Osteocyte (in vitro differentiated cells): ENCODE data around the gene RUNX2. TPM values are rescaled to one million over a fixed set of nuclear protein-coding genes. Genes with fewer than 3 reads are reported as not detected.

ENCODE experiments used
- DNase-seq: peaks from one replicate; pipeline ENCODE4 v3.0.0; 2021; ENCODE audit warnings: mixed read lengths; ENCODE audit not compliant: unreplicated experiment; ENCODE audit errors: extremely low spot score
- H3K27ac Mint-ChIP-seq: one replicate; pipeline ENCODE4 v1.8.0; 2021; ENCODE audit warnings: mild to moderate bottlenecking, mixed read lengths; ENCODE audit not compliant: unreplicated experiment
- H3K27me3 Mint-ChIP-seq: one replicate; pipeline ENCODE4 v1.8.0; 2021; ENCODE audit warnings: mixed read lengths; ENCODE audit not compliant: unreplicated experiment
- H3K36me3 Mint-ChIP-seq: one replicate; pipeline ENCODE4 v1.8.0; 2021; ENCODE audit warnings: mixed read lengths; ENCODE audit not compliant: unreplicated experiment
- H3K4me1 Mint-ChIP-seq: one replicate; pipeline ENCODE4 v1.8.0; 2021; ENCODE audit warnings: mixed read lengths; ENCODE audit not compliant: unreplicated experiment
- H3K4me3 Mint-ChIP-seq: one replicate; pipeline ENCODE4 v1.8.0; 2021; ENCODE audit warnings: mild to moderate bottlenecking, moderate library complexity, mixed read lengths; ENCODE audit not compliant: unreplicated experiment
- H3K9me3 Mint-ChIP-seq: one replicate; pipeline ENCODE4 v1.8.0; 2021; ENCODE audit warnings: mixed read lengths; ENCODE audit not compliant: unreplicated experiment
- total RNA-seq: library from RNA; stranded (reverse); gene quantifications from 2 replicates; pipeline ENCODE4 v1.2.1, GENCODE V29; 2021
- TF ChIP-seq, protein P1 (sequence below): fragments of 200-600 bp; sonication (generic); IDR thresholded peaks from 2 replicates; pipeline ENCODE4 v1.5.0; 2021; ENCODE audit warnings: antibody characterized with exemption, mild to moderate bottlenecking, moderate library complexity

The RUNX2 gene
- total RNA-seq, 1 donor from 2014 or later: 28.1 TPM

DNA sequence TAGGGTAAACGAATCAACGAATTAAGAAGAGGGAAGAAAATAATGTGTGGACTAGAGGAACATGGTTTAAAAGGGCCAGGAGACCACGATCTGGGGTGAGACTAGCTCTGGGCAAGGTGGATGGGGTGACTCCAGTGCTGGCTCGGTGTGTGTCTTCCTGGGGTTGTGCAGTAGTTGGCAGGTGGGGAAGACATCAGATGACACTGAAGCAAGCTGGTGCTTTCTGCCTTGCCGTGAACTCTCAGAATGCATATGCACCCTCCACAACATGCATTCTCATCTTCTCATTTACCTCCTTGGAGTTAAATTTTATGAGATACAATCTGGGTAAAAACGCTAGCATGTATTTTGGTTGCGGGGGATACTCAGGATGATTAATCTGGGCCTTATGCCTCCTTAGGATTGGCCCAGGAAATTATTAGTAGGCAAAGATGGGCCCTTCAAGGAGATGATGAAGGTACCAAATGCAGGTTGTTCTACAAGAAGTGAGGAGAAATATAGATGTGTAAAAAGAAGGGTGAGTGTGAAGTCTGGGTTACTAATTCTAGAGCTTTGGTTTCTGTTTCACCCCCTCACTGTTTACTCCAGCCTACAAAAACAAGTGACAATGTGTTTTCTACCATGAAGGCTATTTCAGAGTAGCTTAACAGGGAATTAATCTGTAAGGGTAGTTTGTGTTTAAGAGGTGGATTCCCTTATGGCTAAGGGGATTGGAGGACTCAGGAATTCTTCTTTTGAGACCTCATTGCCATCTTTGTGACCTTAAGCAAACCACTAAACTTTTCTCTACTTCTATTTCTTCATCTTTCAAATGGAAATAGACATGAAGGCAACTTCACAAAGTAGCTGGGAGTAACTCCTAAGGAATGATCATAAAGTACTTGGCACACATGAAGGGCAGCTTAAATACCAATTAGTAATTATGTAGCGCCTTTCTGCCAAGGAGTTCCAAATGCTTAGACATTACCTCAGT is 120.6 kb downstream of the RUNX2 start:
- Mint-ChIP-seq H3K9me3 (no peaks in the 10 kb centered on the region), H3K4me3 (peak overlapping the region; percentile 28), H3K36me3 (peaks cover 45% of the 10 kb centered on the region), H3K27ac (peak overlapping the region; percentile 54), H3K4me1 (peaks cover 58% of the 10 kb centered on the region), H3K27me3 (no peaks in the 10 kb centered on the region)
- no peak for DNase-seq
- TF ChIP-seq, protein P1, sequence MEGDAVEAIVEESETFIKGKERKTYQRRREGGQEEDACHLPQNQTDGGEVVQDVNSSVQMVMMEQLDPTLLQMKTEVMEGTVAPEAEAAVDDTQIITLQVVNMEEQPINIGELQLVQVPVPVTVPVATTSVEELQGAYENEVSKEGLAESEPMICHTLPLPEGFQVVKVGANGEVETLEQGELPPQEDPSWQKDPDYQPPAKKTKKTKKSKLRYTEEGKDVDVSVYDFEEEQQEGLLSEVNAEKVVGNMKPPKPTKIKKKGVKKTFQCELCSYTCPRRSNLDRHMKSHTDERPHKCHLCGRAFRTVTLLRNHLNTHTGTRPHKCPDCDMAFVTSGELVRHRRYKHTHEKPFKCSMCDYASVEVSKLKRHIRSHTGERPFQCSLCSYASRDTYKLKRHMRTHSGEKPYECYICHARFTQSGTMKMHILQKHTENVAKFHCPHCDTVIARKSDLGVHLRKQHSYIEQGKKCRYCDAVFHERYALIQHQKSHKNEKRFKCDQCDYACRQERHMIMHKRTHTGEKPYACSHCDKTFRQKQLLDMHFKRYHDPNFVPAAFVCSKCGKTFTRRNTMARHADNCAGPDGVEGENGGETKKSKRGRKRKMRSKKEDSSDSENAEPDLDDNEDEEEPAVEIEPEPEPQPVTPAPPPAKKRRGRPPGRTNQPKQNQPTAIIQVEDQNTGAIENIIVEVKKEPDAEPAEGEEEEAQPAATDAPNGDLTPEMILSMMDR: no peak

DNA sequence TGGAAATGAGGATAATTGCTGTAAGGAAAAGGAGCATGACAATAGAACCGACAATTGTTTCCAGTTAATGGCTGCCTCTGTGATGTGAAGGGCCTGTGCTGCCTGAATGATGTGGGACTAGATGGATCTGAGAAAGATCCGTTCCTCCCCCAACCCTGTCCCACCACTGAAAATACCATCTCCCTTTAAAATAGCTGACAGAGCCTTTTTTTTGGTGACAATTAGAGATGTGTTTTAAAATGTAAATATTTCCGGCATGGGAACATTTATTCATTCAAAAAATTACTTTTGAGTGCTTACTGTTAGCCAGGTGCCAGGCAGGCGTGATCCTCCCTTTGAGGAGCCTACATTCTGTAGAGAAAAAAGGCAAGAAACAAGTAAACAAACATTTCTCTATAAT is 122.0 kb downstream of the RUNX2 start:
- TF ChIP-seq, protein P1: no peak
- no peaks in the 10 kb centered on the region for H3K27me3 Mint-ChIP-seq
- no peak overlapping the region for H3K27ac Mint-ChIP-seq
- peaks cover 41% of the 10 kb centered on the region for H3K36me3 Mint-ChIP-seq
- H3K9me3 Mint-ChIP-seq: no peaks in the 10 kb centered on the region
- H3K4me3 Mint-ChIP-seq: no peak overlapping the region
- no peak for DNase-seq
- H3K4me1 Mint-ChIP-seq: peaks cover 56% of the 10 kb centered on the region

DNA sequence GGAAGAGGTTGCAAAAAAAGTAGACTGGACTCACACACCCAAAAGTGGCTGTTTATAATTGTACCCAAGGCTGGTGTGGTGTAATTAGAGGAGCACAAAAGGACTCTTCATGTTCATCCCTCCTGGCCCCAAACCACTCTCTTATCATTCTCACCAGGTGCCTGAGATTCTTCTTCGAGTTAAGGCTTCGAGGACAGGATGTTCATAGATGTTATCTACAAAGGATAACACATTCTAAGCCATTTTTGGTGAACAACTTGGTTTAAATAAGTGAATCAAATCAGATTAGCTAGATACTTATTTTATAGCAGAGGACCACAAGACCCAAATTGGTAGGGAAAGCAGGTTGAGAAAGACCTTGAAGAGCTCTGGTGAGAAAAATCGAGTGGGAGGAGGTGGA is 122.7 kb downstream of the RUNX2 start:
- no peak overlapping the region for H3K4me3 Mint-ChIP-seq
- TF ChIP-seq, protein P1: no peak
- H3K36me3 Mint-ChIP-seq: peaks cover 41% of the 10 kb centered on the region
- H3K4me1 Mint-ChIP-seq: peaks cover 49% of the 10 kb centered on the region
- no peak for DNase-seq
- H3K27ac Mint-ChIP-seq: no peak overlapping the region
- H3K9me3 Mint-ChIP-seq: no peaks in the 10 kb centered on the region
- no peaks in the 10 kb centered on the region for H3K27me3 Mint-ChIP-seq

DNA sequence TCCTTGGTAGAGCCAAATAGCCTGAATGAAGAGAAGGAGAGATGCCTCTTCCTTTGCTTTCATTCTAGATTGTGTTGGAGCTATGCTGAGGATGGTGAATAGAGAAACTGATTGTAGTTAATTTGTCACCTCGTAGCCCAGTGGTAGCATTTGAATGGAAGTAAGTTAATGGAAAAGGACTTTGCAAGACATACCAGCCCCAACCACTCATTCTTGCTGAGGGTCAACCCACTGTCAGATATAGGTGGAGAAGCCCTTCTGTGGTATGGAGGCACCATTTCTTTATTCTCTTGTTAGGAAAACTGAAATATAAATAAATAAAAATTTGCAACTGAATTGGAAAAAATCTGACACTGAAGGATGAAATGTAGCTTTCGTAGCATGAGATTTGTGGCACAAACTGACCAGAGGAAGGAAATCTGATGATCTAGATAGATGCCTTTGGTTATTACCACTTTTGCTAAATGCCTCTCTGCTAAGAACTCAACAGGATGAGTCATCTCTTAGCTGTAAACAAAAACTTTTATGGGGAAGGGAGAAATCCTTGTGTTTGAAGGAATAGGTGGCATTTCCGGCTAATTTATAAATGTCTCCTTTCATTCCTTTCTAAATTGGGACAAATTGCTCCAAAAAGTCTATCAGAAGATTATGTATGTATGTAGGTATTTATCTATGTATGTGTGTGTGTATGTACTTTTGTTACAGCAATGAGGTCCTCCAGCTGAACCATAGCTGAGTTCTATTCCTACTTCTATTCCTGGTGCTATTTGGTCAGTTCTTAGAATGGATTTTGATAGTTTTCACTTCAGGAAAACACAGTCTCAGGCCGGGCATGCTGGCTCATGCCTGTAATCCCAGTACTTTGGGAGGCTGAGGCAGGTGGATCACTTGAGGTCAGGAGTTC is 126.1 kb downstream of the RUNX2 start:
- Mint-ChIP-seq H3K4me1 (peaks cover 18% of the 10 kb centered on the region), H3K27ac (peak overlapping the region; percentile 9), H3K27me3 (no peaks in the 10 kb centered on the region), H3K4me3 (no peak overlapping the region), H3K9me3 (no peaks in the 10 kb centered on the region), H3K36me3 (peaks cover 41% of the 10 kb centered on the region)
- DNase-seq: no peak
- TF ChIP-seq, protein P1: no peak
